HG03439 (cell line): Measurements from ENCODE around the gene SRA1.
A peak's percentile ranks its signal among the peaks of the same experiment; 100 is the strongest.

Source experiments
- ATAC-seq: cut with Tn5 transposase; IDR thresholded peaks from one replicate; pipeline ENCODE4 v1.9.1; 2021; ENCODE audit warnings: mild to moderate bottlenecking, moderate library complexity; ENCODE audit not compliant: unreplicated experiment

The SRA1 gene

GRCh38 chr5:140551872-140552271, 5.4 kb downstream of the SRA1 start:
- no peak for ATAC-seq

- ATAC-seq, result no peak
Observed at GRCh38 chr5:140550147-140551079, 6.9 kb downstream of the SRA1 start.

GRCh38 chr5:140549237-140550144, 7.8 kb downstream of the SRA1 start:
- no peak for ATAC-seq

GRCh38 chr5:140548791-140549190, 8.5 kb downstream of the SRA1 start:
- ATAC-seq, result no peak

- ATAC-seq, result no peak
Observed at GRCh38 chr5:140548300-140548688, 9.0 kb downstream of the SRA1 start.

GRCh38 chr5:140547508-140548299, 9.6 kb downstream of the SRA1 start, which contains the start of gene EIF4EBP3:
Gene EIF4EBP3, plus strand, starts transcription at chr5:140547662. Its CDS starts 76 bp downstream, at chr5:140547738.
- peak; percentile 91 for ATAC-seq

- ATAC-seq, result no peak
Observed at GRCh38 chr5:140546851-140547507, 10.3 kb downstream of the SRA1 start.

GRCh38 chr5:140545606-140546005, 11.7 kb downstream of the SRA1 start:
- ATAC-seq, result no peak

- ATAC-seq, result no peak
Observed at GRCh38 chr5:140544986-140545385, 12.3 kb downstream of the SRA1 start.

GRCh38 chr5:140542972-140543371, 14.3 kb downstream of the SRA1 start:
- ATAC-seq, result no peak

GRCh38 chr5:140540227-140540626, 17.0 kb downstream of the SRA1 start:
- no peak for ATAC-seq

- no peak for ATAC-seq
Observed at GRCh38 chr5:140524003-140524402, 33.3 kb downstream of the SRA1 start.

- no peak for ATAC-seq
Observed at GRCh38 chr5:140513124-140513523, 44.1 kb downstream of the SRA1 start.

GRCh38 chr5:140509898-140510297, 47.4 kb downstream of the SRA1 start:
- no peak for ATAC-seq

GRCh38 chr5:140502834-140503233, 54.4 kb downstream of the SRA1 start:
- ATAC-seq, result no peak
